Calu3 (cell line): ENCODE results near the gene FAM149A. TPM values are rescaled to one million over a fixed set of nuclear protein-coding genes. Genes with fewer than 3 reads are reported as not detected.

Experiments used
- BruUV-seq: library from RNA; stranded (reverse); fragments of 400-500 nt; replicated peaks from 2 replicates; lab custom pipeline; 2021; lab: Mats Ljungman, UMichigan
- CTCF ChIA-PET: fragments of 300-600 bp; sonication (Branson Sonifier 250); formaldehyde crosslinking; loops from one replicate; lab custom pipeline; 2022; ENCODE audit warnings: antibody characterized with exemption; lab: Charles Lee
- DNase-seq: peaks from one replicate; pipeline ENCODE4 v3.0.0; 2022
- H3K27ac Mint-ChIP-seq: one replicate; pipeline ENCODE4 v1.8.0; 2022; ENCODE audit warnings: mixed read lengths; ENCODE audit not compliant: unreplicated experiment
- H3K27me3 Mint-ChIP-seq: one replicate; pipeline ENCODE4 v1.8.0; 2022; ENCODE audit warnings: mixed read lengths; ENCODE audit not compliant: unreplicated experiment
- H3K36me3 Mint-ChIP-seq: one replicate; pipeline ENCODE4 v1.8.0; 2022; ENCODE audit warnings: mild to moderate bottlenecking, moderate library complexity, mixed read lengths; ENCODE audit not compliant: insufficient read depth, unreplicated experiment
- H3K4me1 Mint-ChIP-seq: one replicate; pipeline ENCODE4 v1.8.0; 2022; ENCODE audit warnings: mild to moderate bottlenecking, low read depth, mixed read lengths; ENCODE audit not compliant: unreplicated experiment
- H3K4me3 Mint-ChIP-seq: one replicate; pipeline ENCODE4 v1.8.0; 2022; ENCODE audit warnings: mild to moderate bottlenecking, low read depth, moderate library complexity, mixed read lengths; ENCODE audit not compliant: unreplicated experiment
- H3K9me3 Mint-ChIP-seq: one replicate; pipeline ENCODE4 v1.8.0; 2022; ENCODE audit warnings: low read depth, mixed read lengths; ENCODE audit not compliant: unreplicated experiment
- CTCF ChIP-seq: fragments of 200-600 bp; IDR thresholded peaks from one replicate; pipeline ENCODE4 v1.8.0; 2022; ENCODE audit warnings: antibody characterized with exemption; ENCODE audit not compliant: unreplicated experiment
- intact Hi-C: fragments of 100-400 bp; cut with micrococcal nuclease; formaldehyde crosslinking; loops from one replicate; pipeline ENCODE4 v1.10.0; 2022; ENCODE audit not compliant: unreplicated experiment
- total RNA-seq: library from RNA; stranded (reverse); gene quantifications from 2 replicates; pipeline ENCODE4 v1.2.3, GENCODE V29; 2022

Gene FAM149A
- total RNA-seq, 1 experiment from 2014 or later: 45.5 TPM

GRCh38 chr4:186116697-186117096 lies 12.2 kb downstream of the FAM149A start:
- H3K4me3 Mint-ChIP-seq: peak overlapping the region; percentile 71
- intact Hi-C loops: no loop called here
- H3K27me3 Mint-ChIP-seq: no peaks in the 10 kb centered on the region
- H3K9me3 Mint-ChIP-seq: no peaks in the 10 kb centered on the region
- CTCF ChIA-PET: no interaction called here
- no peaks in the 10 kb centered on the region for H3K4me1 Mint-ChIP-seq
- TF ChIP-seq CTCF: no peak
- peaks cover 6% of the 10 kb centered on the region for H3K36me3 Mint-ChIP-seq
- BruUV-seq: no TSS peak
- no peak for DNase-seq
- H3K27ac Mint-ChIP-seq: no peak overlapping the region

GRCh38 chr4:186118582-186118981 lies 14.1 kb downstream of the FAM149A start:
- Mint-ChIP-seq H3K27me3 (no peaks in the 10 kb centered on the region), H3K4me3 (no peak overlapping the region), H3K4me1 (no peaks in the 10 kb centered on the region), H3K27ac (no peak overlapping the region), H3K9me3 (no peaks in the 10 kb centered on the region), H3K36me3 (peaks cover 6% of the 10 kb centered on the region)
- no peak for TF ChIP-seq CTCF
- no peak for DNase-seq
- intact Hi-C loops: no loop called here
- CTCF ChIA-PET: no interaction called here
- BruUV-seq: no TSS peak

- no peak for TF ChIP-seq CTCF
- no TSS peak for BruUV-seq
- Mint-ChIP-seq H3K27ac (no peak overlapping the region), H3K27me3 (no peaks in the 10 kb centered on the region), H3K36me3 (peaks cover 4% of the 10 kb centered on the region), H3K4me1 (no peaks in the 10 kb centered on the region), H3K4me3 (no peak overlapping the region), H3K9me3 (no peaks in the 10 kb centered on the region)
- DNase-seq: no peak
- intact Hi-C loops: no loop called here
- CTCF ChIA-PET: no interaction called here
Observed at GRCh38 chr4:186121057-186121456, 16.6 kb downstream of the FAM149A start.

GRCh38 chr4:186128842-186129241 lies 24.3 kb downstream of the FAM149A start:
- intact Hi-C loops: no loop called here
- peaks cover 17% of the 10 kb centered on the region for H3K4me1 Mint-ChIP-seq
- H3K4me3 Mint-ChIP-seq: no peak overlapping the region
- H3K27me3 Mint-ChIP-seq: no peaks in the 10 kb centered on the region
- no peaks in the 10 kb centered on the region for H3K9me3 Mint-ChIP-seq
- no TSS peak for BruUV-seq
- no peak for TF ChIP-seq CTCF
- no peak overlapping the region for H3K27ac Mint-ChIP-seq
- DNase-seq: no peak
- CTCF ChIA-PET: no interaction called here
- no peaks in the 10 kb centered on the region for H3K36me3 Mint-ChIP-seq
